Dermis microvascular lymphatic vessel endothelial cell (primary cell): Measurements from ENCODE around the gene C17orf75. TPM values are rescaled to one million over a fixed set of nuclear protein-coding genes. Genes with fewer than 3 reads are reported as not detected.
"Not testable (repeated sequence)": the region's sequence is repeated elsewhere in the genome, so short reads cannot be mapped to it uniquely, and the experiment has no call there.

Experiments
- DNase-seq, 2 donors: peaks; one replicate each; pipeline versions ENCODE4 v3.0.0 to v3.0.0-alpha.2; 2010; ENCODE audit warnings: low read depth in 2 of 2
- total RNA-seq: library from RNA; depleted of rRNA; stranded (reverse); fragments of >200 nt; gene quantifications from 2 replicates; pipeline ENCODE4 v1.2.1, GENCODE V29; 2014

C17orf75 gene
- total RNA-seq, 1 donor from 2014 or later: 24.9 TPM

GRCh38 chr17:32345951-32346600 is 4.1 kb upstream of the C17orf75 start:
- DNase-seq: no peak

DNA sequence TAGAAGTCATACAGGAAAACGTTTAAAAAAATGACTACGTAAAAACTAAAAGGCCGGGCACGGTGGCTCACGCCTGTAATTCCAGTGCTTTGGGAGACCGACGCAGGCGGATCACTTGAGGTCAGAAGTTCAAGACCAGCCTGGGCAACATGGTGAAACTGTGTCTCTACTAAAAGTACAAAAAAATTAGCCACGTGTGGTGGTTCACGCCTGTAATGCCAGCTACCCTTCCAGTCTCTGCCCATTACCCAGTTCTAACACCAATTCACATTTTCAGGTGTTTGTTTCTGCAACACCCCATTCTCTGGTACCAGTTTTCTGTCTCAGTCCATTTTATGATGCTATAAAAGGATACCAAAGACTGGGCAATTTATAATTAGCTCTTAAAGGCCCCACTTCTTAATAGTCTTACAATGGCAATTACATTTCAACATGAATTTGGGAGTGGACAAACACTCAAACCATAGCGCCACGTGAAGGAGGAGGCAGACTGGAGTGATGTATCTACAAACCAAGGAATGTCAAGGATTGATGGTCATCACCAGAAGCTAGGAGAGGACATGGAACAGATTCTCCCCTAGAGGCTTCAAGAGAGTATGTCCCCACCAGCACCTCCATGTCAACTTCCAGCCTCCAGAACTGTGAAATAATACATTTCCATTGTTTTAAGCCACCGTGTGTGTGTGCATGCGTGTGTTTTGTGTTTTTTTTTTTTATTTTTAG is 791 bp upstream of the C17orf75 start:
- DNase-seq: no peak

- DNase-seq: peak; percentile 48 to 50
Measured at GRCh38 chr17:32341141-32341856, 674 bp downstream of the C17orf75 start.

DNA sequence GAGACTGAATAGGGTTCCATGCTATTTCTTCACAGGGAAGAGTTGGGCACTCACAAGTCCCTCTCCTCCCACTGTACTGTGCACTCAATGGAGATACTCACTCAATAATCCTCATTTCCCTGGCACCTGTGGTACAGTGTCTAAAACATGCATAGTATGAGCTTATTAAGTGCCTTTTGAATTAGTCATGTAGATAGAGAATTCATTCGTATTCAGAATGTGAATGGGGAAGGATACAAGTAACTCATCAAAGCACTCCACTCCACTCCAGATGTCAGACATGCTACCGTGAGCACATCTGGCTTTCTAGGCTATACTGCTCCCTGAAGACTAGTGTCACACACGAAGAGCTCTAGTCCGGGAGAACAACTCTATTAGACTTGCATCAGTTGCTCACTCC is 6.3 kb downstream of the C17orf75 start:
- DNase-seq: no peak

GRCh38 chr17:32335046-32335445 is 6.9 kb downstream of the C17orf75 start:
- DNase-seq: no peak

GRCh38 chr17:32333187-32333586 is 8.8 kb downstream of the C17orf75 start:
- DNase-seq: no peak

- DNase-seq: no peak
Measured at GRCh38 chr17:32331243-32332040, 10.5 kb downstream of the C17orf75 start.

DNA sequence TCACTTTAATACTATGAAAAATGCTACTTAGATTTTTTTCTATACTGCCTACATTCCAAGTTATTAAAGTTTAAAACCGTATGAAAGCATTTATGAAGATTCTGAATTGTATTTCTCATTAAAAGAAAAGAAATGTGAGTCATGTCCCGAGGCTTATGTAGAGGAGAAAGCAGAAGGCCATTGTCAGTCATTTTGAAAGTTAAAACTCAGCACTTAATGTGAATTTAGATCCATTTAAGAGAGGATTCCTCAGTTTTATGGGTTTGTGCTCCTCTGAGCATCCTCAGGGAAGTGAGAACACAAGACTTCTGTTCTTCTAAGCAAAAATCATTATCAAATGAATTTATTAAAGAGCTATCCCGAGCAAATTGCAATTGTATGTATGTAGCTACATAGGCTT is 11.8 kb downstream of the C17orf75 start:
- DNase-seq: no peak

DNA sequence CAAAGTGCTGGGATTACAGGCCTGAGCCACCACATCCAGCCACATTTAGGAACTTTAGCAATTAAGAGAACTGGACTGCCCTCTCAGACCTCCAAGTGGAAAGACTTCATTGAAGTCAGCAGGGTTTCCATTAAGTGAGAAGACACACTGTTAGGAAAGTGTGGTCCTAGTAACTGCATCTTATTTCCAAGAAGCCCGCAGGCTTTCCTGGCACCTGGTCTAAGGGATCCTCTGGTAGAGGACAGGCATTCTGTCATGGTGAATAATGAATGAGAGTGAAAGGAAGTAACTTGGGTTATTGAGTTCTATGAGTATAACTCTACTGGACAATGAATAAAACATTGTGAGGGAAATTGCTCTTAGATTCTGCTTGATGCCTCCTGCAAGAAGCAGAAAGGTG is 14.1 kb downstream of the C17orf75 start:
- DNase-seq: no peak

DNA sequence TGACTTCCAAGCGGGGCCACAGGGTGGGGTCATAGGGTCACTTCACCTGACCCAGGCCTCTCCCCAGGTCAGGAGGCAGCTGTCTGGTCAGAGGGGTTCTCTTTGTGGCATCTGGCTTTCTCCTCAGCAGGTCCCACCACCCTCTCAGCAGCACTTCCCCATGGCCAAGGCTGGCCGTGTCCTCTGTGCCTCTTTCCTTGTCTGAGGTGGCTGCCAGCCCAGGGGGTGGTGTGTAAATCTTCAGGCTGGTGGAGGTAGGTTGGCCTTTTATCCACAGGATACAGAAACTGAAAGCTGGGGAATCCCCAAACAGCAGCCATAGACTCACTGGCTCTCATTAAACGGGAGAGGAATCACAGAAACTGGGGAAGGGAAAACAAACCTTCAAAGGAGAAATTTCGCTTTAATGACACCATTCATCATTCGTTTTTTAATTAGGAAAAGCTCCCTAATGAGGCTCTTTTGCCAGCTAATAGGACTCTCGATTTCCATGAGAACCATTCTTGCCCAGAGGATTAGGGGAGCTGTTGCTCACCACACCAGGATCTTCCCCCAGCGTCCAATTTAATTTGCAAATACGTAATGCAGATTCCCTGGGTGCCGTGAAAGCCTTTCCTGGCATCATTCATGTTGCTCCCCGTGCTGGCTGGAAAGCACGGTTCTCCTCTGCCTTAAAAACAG is 18.0 kb downstream of the C17orf75 start:
- DNase-seq: peak; percentile 36 to 45

DNA sequence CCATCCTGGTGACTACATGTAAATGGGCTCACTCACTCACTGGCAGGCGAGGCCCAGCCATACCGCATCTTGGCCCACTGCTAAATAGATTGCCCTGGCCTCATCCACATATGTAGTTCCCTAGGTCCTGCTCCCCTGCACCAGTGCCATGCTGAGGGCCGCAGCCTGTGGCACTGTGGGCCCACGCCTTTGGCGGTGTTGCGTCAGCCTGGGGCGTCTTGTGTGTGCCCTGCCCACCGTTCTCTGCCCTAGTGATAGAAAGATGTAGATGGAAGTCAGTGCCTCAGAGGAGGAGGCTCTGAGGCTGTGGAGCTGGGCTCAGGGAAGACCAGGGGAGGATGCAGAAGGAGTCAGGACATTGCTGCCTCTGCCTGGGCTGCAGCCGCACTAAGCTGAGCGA is 18.9 kb downstream of the C17orf75 start:
- no peak for DNase-seq

- no peak for DNase-seq
Measured at GRCh38 chr17:32320847-32321246, 21.1 kb downstream of the C17orf75 start.

- DNase-seq: not testable (repeated sequence)
Measured at GRCh38 chr17:32320080-32320479, 21.9 kb downstream of the C17orf75 start.

DNA sequence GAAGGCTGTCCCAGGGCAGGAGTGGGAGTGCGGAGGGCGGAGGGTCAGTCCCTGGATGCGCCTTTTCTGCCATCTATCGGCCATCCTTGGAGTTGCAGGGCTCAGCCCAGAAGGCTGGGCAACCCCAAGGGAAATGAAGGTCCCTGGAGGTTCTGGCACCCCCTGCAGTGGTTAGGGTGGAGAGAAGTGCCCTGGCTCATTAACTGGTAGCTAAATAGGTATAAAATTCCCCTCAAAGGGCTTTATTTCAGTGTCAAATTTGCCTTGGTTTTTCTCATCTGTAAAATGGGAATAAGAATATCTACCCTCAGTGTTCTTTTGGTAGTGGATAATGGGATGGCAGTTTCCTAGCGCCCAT is 22.4 kb downstream of the C17orf75 start:
- DNase-seq: peak in 1 of 2 donors; percentile 56

GRCh38 chr17:32318071-32318470 is 23.9 kb downstream of the C17orf75 start:
- no peak for DNase-seq

DNA sequence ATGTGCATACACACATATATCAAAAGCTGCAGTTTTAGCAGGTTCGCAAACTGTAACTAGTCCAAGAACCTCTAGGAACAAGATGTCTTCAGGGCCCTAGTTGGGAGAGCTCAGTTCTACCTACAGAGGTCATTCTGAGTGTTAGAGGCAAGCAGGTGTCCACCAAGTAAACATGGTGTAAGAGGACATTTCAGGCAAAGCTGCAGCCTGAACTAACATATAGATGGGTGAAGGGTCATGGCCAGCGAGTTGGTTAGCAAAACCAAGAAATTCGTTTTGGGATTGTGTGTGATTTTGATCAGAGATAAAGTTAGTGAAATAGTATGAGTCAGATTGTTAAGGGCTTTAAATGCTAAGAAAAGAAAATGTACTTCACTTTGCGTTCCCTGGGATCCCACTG is 24.6 kb downstream of the C17orf75 start:
- DNase-seq: no peak

GRCh38 chr17:32316653-32317052 is 25.3 kb downstream of the C17orf75 start:
- DNase-seq: not testable (repeated sequence)

- DNase-seq: no peak
Measured at GRCh38 chr17:32315171-32315570, 26.8 kb downstream of the C17orf75 start.

- no peak for DNase-seq
Measured at GRCh38 chr17:32314636-32315035, 27.3 kb downstream of the C17orf75 start.

DNA sequence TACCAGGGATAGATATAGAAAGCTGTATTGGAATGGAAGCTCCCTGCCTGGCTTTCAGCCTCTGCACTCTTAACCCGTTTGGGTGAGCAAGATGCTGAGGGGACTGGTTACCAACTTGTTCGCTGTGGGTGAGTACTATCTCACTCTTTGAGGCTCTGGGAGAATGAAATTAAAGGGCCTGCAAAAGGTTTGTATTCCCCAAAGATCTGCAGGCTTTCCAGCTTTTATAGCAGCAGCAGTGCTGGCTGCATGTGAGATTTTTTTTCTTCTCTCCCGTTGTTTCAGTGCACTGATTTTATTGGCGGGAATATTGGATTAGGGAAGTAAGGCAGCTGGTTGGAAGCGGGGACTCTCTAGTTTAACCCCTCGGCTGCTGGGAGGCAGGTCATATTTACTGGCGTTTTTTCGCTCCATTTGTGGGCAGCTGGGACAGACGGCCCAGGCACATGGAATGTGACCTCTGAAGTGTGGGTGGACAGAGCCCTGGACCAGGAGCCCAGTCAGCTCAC is 30.9 kb downstream of the C17orf75 start:
- DNase-seq: no peak

GRCh38 chr17:32307658-32308057 is 34.3 kb downstream of the C17orf75 start:
- no peak for DNase-seq
